Measurements from ENCODE around the gene ALAS1.

DNA sequence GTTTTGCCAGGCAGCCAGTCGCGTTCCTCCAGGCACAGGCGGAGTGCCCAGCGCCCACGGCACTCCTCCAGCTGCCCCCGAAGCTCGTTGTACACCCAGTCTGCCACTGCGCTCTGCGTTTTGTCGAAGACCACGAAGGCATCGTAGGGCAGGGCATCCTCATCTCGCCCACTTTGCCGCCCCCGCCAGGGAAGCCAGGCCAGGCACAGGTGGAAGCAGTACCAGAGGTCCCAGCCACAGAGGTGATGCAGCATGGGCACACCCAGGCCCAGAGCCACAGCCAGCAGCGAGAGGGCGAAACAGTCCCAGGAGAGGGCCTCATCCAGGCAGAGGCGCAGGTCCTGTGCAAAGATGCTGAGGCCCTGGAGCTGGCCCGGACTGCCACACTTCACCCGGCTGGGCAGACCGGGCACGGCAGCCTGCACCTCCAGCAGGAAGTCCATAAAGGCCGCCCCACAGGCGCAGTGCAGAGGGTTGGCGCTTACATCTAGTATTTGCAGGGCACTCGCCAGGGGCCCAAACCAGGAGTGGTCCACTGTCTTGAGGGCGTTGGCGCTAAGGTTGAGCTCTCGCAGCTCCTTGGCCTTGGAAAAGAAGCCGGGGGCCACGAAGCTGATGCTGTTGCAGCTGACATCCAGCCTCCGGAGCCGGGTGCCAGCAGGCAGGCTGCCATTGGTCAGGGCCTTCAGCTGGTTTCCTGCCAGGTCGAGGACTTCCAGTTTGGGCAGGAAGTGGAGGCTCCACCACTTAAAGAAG, 23.8 kb downstream of the ALAS1 start:
- TF ChIP-seq POLR2A (IDR thresholded peaks at IDR 0.05; ENCODE audit: low read depth) (no peak), EP300 (IDR thresholded peaks at IDR 0.05) (no peak)
- TF ChIP-seq, protein P1, sequence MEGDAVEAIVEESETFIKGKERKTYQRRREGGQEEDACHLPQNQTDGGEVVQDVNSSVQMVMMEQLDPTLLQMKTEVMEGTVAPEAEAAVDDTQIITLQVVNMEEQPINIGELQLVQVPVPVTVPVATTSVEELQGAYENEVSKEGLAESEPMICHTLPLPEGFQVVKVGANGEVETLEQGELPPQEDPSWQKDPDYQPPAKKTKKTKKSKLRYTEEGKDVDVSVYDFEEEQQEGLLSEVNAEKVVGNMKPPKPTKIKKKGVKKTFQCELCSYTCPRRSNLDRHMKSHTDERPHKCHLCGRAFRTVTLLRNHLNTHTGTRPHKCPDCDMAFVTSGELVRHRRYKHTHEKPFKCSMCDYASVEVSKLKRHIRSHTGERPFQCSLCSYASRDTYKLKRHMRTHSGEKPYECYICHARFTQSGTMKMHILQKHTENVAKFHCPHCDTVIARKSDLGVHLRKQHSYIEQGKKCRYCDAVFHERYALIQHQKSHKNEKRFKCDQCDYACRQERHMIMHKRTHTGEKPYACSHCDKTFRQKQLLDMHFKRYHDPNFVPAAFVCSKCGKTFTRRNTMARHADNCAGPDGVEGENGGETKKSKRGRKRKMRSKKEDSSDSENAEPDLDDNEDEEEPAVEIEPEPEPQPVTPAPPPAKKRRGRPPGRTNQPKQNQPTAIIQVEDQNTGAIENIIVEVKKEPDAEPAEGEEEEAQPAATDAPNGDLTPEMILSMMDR (IDR thresholded peaks at IDR 0.05) = no peak

All from esophagus muscularis mucosa (tissue), 4 donors.